ENCODE results near the gene PDE7B.
A peak's percentile ranks its signal among the peaks of the same experiment; 100 is the strongest.
"Not testable (repeated sequence)": the region's sequence is repeated elsewhere in the genome, so short reads cannot be mapped to it uniquely, and the experiment has no call there.

Gene PDE7B

DNA sequence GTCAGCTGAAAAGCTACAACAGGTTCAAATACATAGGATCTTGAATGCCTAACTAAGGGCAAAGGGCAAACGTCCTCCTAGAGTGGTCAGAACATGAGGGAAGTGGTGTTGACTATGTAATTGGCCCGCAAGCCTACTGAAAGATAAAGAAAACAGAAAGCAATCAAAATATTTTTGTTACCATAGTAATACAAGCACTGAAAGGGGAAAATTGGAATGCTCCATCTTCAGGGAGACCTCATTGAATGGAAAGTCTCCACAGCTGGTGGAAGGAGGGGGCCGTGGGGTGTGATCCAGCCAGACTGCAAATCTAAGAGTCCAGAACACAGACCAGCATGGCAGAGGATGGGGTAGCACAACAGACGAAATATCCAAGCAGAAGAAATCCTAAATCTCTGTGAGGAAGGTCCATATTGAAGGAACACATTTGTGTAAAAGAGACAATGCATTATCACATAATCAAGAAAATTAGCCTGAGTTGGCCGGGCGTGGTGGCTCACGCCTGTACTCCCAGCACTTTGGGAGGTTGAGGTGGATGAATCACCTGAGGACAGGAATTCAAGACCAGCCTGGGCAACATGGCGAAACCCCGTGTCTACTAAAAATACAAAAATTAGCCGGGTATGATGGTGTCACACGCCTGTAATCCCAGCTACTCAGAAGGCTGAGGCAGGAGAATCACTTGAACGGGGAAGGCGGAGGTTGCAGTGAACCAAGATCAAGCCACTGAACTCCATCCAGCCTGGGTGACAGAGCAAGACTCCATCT lies 359.1 kb downstream of the PDE7B start:
- DNase-seq: no peak

- DNase-seq: no peak
Observed at GRCh38 chr6:136212608-136213007, 361.1 kb downstream of the PDE7B start.

GRCh38 chr6:136213012-136213539 lies 361.6 kb downstream of the PDE7B start:
- no peak for DNase-seq

- no peak for DNase-seq
Observed at GRCh38 chr6:136213853-136214252, 362.4 kb downstream of the PDE7B start.

DNA sequence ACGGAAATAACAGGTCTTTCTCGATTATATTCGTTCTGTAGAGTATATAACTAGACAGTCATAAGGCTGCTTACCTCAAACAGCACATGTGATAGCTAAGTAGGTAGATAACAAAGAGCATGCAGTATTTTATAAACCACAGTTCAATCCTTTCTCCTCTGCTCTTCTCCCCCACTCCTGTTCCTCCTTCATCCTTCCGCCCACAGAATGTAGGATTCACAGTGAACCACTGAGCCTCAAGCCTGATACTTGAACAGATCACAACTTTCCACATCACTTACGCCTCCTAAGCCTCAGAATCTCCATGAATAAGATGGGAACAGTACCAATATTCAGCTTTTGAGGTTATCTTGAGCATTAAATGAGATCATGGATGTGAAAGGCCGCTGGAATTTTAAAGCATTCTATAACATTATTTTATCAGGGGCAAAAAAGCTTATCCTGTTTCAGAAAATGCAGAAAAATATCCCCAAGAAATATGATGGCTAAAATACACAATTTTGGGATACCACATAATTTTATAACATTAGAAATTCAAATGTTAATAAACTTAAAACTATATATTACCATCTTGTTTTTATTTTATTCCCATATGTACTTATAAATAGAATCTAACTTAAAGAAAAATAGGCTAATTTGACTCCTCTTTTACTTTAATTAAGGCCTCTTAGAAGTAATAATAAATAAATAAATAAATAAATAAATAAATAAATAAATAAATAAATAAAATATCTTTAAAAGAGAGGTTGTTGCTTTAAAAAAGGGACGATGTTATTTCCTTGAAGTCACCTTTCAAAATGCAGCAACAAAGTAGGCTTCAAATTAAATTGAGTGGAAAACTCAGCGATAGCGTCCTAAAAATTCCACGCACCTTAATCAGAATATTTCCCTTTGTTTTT lies 365.3 kb downstream of the PDE7B start:
- no peak for DNase-seq

DNA sequence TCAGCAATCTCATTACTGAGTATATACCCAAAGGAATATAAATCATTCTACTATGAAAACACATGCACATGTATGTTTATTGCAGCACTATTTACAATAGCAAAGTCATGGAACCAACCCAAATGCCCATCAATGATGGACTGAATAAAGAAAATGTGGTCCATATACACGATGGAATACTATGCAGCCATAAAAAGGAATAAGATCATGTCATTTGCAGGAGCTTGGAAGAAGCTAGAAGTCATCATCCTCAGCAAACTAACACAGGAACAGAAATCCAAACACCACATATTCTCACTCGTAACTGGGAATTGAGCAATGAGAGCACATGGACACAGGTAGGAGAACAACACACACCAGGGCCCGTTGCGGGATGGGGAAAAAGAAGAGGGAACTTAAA lies 373.5 kb downstream of the PDE7B start:
- DNase-seq: not testable (repeated sequence)

DNA sequence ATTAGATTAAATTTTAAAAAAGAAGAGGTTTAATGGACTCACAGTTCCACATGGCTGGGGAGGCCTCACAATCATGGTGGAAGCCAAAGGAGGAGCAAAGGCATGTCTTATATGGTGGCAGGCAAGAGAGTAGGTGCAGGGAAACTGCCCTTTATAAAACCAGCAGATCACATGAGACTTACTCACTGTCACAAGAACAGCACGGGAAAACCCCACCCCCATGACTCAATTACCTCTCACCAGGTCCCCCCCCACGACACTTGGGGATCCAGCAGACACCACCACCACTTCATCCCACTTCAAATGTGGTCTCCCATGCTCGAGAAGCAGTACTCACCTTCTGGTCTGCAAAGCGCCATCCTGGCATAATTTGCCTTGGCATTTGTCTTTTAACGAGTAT lies 374.0 kb downstream of the PDE7B start:
- DNase-seq: no peak

GRCh38 chr6:136226027-136226673 lies 374.6 kb downstream of the PDE7B start:
- DNase-seq: peak; percentile 41

DNA sequence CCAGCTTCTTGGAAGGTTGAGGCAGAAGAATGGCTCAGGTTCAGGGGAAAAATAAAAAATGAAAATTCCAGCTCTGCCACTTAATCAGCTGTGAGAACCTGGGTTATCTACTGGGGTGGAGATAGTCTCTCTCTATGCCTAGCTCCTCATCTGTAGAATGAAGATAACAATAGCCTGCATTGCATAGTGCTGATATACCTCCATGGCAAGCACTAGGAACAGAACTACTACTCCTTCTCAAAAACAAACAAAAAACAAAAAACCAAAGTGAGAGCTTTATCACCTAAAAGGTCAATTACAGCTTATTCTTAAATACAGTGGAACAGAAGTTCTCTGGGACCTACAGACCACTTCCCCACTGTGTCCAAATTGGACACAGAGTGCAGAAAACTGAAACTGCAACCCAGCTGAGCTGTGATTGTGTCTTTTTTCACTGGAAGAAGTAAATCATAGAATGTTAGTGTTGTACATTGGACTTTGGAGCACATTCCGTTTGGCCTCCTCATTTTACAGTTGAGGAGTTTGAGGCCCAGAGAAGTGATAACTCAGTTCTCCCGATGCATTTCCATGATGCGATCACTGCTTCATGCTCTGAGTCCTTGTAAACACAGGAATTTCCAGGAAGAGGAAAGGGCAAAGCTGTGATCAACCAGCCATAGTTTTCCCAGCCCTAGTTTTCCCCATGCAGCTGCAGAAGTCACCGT lies 375.3 kb downstream of the PDE7B start:
- no peak for DNase-seq

DNA sequence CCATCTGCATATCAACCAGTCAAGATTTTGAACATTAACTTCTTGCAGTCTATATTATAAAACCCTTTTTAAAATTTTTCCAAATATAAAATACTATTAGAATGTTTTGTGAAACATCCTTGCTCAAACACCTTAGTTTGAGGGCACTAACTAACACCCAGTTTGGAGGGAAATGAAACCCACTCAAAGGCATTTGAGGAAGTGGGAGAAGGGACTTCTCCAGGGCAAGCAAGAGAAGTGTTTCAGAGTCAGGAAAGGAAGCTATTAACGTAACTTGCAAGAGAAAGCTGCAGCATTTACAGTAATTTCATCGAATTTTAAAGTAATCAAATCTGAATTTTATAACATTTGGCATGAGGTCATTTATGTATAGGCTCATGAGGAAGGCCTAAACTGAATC lies 377.3 kb downstream of the PDE7B start:
- no peak for DNase-seq

DNA sequence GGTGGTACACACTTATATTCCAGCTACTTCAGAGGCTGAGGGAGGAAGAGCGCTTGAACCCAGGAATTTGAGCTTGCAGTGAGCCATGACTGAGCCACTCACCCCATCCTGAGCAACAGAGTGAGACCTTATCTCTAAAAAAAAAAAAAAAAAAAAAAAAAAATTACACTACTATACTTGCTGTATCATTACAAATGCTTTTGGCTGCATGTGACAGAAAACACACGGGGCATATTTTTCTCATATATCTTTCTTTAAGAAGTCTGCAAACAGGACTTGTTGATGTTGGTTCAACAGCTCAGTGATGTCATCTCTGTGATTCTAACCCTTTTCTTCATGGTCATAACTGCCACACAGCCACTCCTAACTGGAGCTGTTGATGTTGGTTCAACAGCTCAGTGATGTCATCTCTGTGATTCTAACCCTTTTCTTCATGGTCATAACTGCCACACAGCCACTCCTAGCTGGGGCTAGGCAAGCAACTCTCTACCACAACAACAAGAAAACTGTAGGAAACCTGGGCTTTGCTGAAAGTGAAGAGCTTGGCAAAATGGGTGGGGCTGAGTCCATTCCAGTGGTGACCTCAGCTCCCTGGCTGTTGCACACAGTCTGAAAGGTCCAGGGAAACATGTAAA lies 378.8 kb downstream of the PDE7B start:
- DNase-seq: no peak

GRCh38 chr6:136232701-136233100 lies 381.2 kb downstream of the PDE7B start:
- no peak for DNase-seq

GRCh38 chr6:136235233-136235564 lies 383.7 kb downstream of the PDE7B start:
- no peak for DNase-seq

GRCh38 chr6:136236466-136237293 lies 385.2 kb downstream of the PDE7B start:
- no peak for DNase-seq

DNA sequence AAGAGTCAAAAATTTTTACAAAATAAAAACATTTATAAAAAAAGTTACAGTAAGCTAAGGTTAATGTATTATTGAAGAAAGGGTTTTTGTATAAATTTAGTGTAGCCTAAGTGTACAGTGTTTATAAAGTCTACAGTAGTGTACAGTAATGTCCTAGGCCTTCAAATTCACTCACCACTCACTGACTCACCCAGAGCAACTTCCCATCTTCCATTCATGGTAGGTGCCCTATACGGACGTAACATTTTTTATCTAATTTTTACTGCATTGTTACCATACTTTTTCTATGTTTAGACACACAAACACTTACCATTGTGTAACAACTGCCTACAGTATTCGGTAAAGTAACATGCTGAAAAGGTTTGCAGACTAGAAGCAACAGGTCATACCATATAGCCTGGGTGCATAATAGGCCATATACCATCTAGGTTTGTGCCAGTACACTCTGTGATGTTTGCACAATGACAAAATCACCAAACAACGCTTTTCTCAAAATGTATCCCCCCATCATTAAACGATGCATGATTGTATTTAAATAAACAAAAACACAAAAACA lies 392.6 kb downstream of the PDE7B start:
- DNase-seq: no peak

Data from CD4-positive, alpha-beta T cell treated with Interferon gamma for 1 hour (primary cell).